ENCODE measurements around the gene ITGB8. TPM values are rescaled to one million over a fixed set of nuclear protein-coding genes. Genes with fewer than 3 reads are reported as not detected.

ITGB8 gene
- total and polyA plus RNA-seq, 12 donors: 1.1 to 16.4 (median 6.3) TPM

DNA sequence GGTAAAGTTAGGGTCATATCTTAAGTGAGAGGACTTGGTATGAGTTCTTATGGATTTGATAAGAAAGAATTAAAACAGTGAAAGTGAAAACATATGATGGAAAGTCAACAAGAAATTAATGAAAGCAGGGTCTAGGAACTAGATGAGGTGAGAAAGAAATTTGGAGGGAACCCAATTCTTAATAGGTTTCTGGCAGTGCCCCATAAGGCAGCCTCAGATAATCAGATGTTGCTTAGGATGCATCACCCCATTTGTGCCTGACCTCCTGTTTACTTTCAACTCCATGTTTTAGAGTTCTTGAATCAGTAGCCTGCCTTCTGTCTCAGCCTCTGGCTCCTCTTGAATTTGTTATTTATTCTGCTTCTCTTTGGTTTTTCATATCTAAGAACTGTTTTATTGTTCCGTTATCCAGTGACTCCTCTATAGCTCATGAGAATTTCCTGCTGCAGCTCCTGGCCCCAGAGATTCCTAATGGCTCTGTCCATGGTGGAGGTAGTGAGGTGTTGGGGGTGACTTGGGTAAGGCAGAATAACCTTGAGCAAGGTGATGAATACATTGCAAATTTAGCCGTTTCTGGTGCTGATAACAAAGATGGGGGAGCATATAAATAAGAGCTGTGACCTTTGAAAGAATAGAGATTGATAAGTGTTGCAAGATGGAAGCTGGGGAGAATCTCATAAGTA, 17.6 kb downstream of the ITGB8 start:
- no peak for TF ChIP-seq POLR2A (IDR thresholded peaks at IDR 0.05)
- TF ChIP-seq, protein P1, sequence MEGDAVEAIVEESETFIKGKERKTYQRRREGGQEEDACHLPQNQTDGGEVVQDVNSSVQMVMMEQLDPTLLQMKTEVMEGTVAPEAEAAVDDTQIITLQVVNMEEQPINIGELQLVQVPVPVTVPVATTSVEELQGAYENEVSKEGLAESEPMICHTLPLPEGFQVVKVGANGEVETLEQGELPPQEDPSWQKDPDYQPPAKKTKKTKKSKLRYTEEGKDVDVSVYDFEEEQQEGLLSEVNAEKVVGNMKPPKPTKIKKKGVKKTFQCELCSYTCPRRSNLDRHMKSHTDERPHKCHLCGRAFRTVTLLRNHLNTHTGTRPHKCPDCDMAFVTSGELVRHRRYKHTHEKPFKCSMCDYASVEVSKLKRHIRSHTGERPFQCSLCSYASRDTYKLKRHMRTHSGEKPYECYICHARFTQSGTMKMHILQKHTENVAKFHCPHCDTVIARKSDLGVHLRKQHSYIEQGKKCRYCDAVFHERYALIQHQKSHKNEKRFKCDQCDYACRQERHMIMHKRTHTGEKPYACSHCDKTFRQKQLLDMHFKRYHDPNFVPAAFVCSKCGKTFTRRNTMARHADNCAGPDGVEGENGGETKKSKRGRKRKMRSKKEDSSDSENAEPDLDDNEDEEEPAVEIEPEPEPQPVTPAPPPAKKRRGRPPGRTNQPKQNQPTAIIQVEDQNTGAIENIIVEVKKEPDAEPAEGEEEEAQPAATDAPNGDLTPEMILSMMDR (IDR thresholded peaks at IDR 0.05): no peak
- no peak overlapping the region for H3K27ac ChIP-seq
- no peak for DNase-seq
- no peaks in the 10 kb centered on the region for H3K36me3 ChIP-seq (replicated peaks in 1 of 2)
- peaks cover 0 to 3% of the 10 kb centered on the region in 2 donors for H3K4me1 ChIP-seq (replicated peaks in 1 of 2)
- intact Hi-C loops (cut with DNase I): no loop called here
- no peak overlapping the region for H3K4me3 ChIP-seq
- no peaks in the 10 kb centered on the region for H3K9me3 ChIP-seq (replicated peaks in 1 of 3)
- WGBS, 4 donors: 76 to 78% (median 77%) methylated on average over 2 of the region's 2 CpGs
- no peaks in the 10 kb centered on the region for H3K27me3 ChIP-seq

DNA sequence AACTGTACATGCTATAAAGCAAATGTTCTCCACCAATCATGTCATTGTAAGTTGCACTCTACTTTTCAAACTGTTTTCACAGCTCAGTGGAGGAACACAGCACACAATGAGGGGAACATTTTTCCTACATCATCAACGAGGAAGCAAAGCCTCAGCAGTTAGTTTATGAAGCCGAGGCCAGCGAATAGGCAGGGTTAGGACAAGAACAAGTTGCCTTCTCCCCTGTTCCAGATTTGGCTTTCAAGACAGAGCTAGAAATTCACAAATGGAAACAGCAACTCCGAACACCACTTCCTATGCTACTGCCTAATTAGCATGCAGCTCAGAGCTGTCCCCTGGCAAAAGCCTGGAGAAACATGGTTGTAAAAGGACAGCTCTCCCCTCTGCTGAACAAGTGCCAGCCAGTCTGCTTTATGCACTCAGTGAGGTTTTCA, 19.8 kb downstream of the ITGB8 start:
- Histone ChIP-seq H3K4me3 (no peak overlapping the region), H3K4me1 (replicated peaks in 1 of 2) (peaks cover 0 to 3% of the 10 kb centered on the region in 2 donors), H3K27me3 (no peaks in the 10 kb centered on the region), H3K36me3 (replicated peaks in 1 of 2) (no peaks in the 10 kb centered on the region), H3K27ac (no peak overlapping the region), H3K9me3 (replicated peaks in 1 of 3) (no peaks in the 10 kb centered on the region)
- peak in 1 of 7 donors; percentile 54 for DNase-seq
- 39 to 63% (median 47%) methylated on average over 4 of the region's 4 CpGs for WGBS, 4 donors
- TF ChIP-seq, protein P1 (IDR thresholded peaks at IDR 0.05): no peak
- TF ChIP-seq POLR2A (IDR thresholded peaks at IDR 0.05): no peak
- intact Hi-C loops (cut with DNase I): no loop called here

DNA sequence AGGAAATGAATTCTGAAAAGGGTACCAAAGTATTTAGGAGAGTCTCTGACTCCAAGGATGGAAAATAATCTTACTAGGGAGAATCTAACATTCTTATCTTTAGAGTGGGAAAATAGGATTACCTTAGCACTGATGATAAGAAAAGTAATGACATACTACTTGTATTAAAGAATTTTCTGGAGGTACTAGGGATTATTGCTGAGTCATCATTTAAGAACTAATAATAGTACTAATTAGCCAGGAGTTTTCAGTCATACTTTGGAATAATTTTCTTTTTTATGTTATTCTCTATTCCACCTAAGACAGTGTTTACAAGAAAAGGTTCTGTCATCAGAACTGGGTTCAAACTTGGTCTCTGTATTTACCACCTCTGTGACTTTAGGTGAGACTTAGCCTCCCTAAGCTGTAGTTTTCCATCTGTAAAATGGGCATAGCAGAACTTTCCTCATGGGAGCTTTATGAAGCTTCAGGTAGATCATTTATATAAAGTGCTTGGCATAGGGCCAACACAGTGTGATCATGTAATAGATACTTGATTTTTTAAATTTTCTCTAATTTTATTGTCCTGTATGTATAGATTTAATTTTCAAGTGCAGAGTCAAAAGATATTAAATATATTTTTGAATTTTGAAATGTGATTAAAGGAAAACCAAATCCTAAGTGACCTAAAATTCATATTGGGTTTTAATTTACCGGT, 20.4 kb downstream of the ITGB8 start:
- peaks cover 0 to 3% of the 10 kb centered on the region in 2 donors for H3K4me1 ChIP-seq (replicated peaks in 1 of 2)
- H3K36me3 ChIP-seq (replicated peaks in 1 of 2): no peaks in the 10 kb centered on the region
- TF ChIP-seq, protein P1 (IDR thresholded peaks at IDR 0.05): no peak
- TF ChIP-seq POLR2A (IDR thresholded peaks at IDR 0.05): no peak
- WGBS, 4 donors: 79 to 90% (median 83%) methylated on average over 1 of the region's 1 CpG
- H3K4me3 ChIP-seq: no peak overlapping the region
- no peaks in the 10 kb centered on the region for H3K27me3 ChIP-seq
- no peak for DNase-seq
- H3K27ac ChIP-seq: no peak overlapping the region
- intact Hi-C loops (cut with DNase I): no loop called here
- no peaks in the 10 kb centered on the region for H3K9me3 ChIP-seq (replicated peaks in 1 of 3)

DNA sequence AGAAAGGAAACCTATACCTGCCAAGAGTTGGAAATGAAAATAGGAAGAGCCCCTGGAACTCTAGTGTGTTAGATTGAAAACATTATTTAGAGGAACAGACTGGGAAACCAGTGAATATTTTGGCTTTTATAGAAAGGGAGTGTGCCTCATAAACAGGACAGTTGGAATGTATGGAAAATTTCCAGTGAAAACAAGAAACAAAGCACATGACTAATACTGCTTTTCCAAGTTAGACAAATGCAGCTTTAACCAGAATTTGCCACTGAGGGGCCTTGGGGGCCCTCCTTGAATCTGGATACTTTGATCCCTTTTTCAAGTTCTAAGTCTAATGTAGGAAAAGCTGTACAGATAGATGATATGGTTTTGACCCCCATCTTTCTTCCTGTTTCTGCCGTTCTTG, 21.2 kb downstream of the ITGB8 start:
- intact Hi-C loops (cut with DNase I): no loop called here
- Histone ChIP-seq H3K27ac (peak overlapping the region in 1 of 5 donors; percentile 32), H3K4me1 (replicated peaks in 1 of 2) (peaks cover 0 to 3% of the 10 kb centered on the region in 2 donors), H3K36me3 (replicated peaks in 1 of 2) (no peaks in the 10 kb centered on the region), H3K27me3 (no peaks in the 10 kb centered on the region), H3K4me3 (no peak overlapping the region), H3K9me3 (replicated peaks in 1 of 3) (no peaks in the 10 kb centered on the region)
- WGBS, 4 donors: 38 to 49% (median 47%) methylated on average over 1 of the region's 1 CpG
- no peak for TF ChIP-seq POLR2A (IDR thresholded peaks at IDR 0.05)
- TF ChIP-seq, protein P1 (IDR thresholded peaks at IDR 0.05): no peak
- no peak for DNase-seq
